ENCODE data around the gene SLC2A13. TPM values are rescaled to one million over a fixed set of nuclear protein-coding genes. Genes with fewer than 3 reads are reported as not detected.
"Not testable (repeated sequence)": the region's sequence is repeated elsewhere in the genome, so short reads cannot be mapped to it uniquely, and the experiment has no call there.

SLC2A13 gene
- total and polyA plus RNA-seq, 4 donors, result 21.1 to 85.5 (median 28.6) TPM

DNA sequence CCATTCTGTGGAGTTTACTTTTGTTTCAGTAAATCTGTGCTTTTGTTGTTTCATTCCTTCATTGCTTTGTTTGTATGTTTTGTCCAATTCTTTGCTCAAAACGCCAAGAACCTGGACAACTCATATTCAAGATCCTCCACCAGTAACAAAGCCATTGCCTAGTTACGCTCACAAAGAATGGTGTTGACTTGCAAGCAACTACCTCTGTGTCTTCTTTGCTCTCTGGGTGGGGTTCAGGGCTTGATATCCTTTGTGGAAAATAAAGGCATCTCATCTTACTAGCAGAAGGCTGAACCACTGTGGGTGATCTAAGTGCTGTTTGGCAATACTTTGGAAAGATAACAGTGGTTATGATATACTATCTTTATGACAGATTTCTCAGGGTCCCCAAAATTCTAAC lies 252.9 kb downstream of the SLC2A13 start:
- no peaks in the 10 kb centered on the region for H3K36me3 ChIP-seq (ENCODE audit: control insufficient read depth, insufficient read depth, low read length)
- WGBS (ENCODE audit: insufficient coverage), result no CpG with 5 or more reads among the region's 2 CpGs
- H3K27me3 ChIP-seq (ENCODE audit: control insufficient read depth, insufficient read depth, low read length), result no peaks in the 10 kb centered on the region
- H3K4me3 ChIP-seq (ENCODE audit: low read depth, low read length), result no peak overlapping the region
- no peaks in the 10 kb centered on the region for H3K4me1 ChIP-seq (ENCODE audit: control insufficient read depth, insufficient read depth, low read length)
- H3K27ac ChIP-seq (ENCODE audit: low read depth, low read length), result no peak overlapping the region
- DNase-seq (ENCODE audit: low read depth in 4 of 6, low spot score in 6 of 6), result no peak
- no peaks in the 10 kb centered on the region for H3K9me3 ChIP-seq (ENCODE audit: control insufficient read depth, insufficient read depth, low read length)

DNA sequence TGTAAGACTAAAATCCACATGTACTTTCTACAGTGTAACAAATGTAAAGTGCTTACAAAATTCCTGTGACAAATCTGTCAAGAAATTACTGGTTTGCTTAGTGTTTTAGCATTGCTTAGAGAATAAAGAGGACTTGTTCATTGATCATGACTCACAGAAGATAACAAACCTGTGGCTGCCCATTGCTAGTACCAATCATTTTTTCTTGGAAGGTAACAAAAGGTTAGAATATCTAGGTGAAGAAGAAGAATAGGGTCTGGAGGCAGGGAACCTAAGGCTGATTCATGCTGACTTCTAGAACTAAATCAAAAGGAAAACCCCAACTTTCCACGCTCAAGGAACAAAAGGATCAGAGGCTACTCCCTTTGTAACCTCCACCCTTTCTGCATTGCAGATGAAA lies 253.5 kb downstream of the SLC2A13 start:
- H3K4me3 ChIP-seq (ENCODE audit: low read depth, low read length), result no peak overlapping the region
- no peaks in the 10 kb centered on the region for H3K4me1 ChIP-seq (ENCODE audit: control insufficient read depth, insufficient read depth, low read length)
- no peaks in the 10 kb centered on the region for H3K36me3 ChIP-seq (ENCODE audit: control insufficient read depth, insufficient read depth, low read length)
- no peak for DNase-seq (ENCODE audit: low read depth in 4 of 6, low spot score in 6 of 6)
- no peaks in the 10 kb centered on the region for H3K27me3 ChIP-seq (ENCODE audit: control insufficient read depth, insufficient read depth, low read length)
- WGBS (ENCODE audit: insufficient coverage), result 80% methylated on average over 1 of the region's 1 CpG
- no peak overlapping the region for H3K27ac ChIP-seq (ENCODE audit: low read depth, low read length)
- no peaks in the 10 kb centered on the region for H3K9me3 ChIP-seq (ENCODE audit: control insufficient read depth, insufficient read depth, low read length)

DNA sequence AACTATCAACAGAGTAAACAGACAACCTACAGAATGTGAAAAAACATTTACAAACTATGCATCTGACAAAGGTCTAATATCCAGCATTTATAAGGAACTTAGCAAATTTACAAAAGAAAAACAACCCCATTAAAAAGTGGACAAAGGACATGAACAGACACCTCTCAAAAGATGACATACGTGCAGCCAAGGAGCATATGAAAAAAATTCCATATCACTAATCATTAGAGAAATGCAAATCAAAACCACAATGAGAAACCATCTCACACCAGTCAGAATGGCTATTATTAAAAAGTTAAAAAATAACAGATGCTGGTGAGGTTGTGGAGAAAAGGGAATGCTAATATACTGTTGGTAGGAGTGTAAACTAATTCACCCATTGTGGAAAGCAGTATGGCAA lies 257.7 kb downstream of the SLC2A13 start:
- H3K36me3 ChIP-seq (ENCODE audit: control insufficient read depth, insufficient read depth, low read length); H3K4me3 ChIP-seq (ENCODE audit: low read depth, low read length); DNase-seq (ENCODE audit: low read depth in 4 of 6, low spot score in 6 of 6); H3K27me3 ChIP-seq (ENCODE audit: control insufficient read depth, insufficient read depth, low read length); H3K4me1 ChIP-seq (ENCODE audit: control insufficient read depth, insufficient read depth, low read length); H3K9me3 ChIP-seq (ENCODE audit: control insufficient read depth, insufficient read depth, low read length); H3K27ac ChIP-seq (ENCODE audit: low read depth, low read length): not testable (repeated sequence)
- WGBS (ENCODE audit: insufficient coverage), result no CpG with 5 or more reads among the region's 1 CpG

DNA sequence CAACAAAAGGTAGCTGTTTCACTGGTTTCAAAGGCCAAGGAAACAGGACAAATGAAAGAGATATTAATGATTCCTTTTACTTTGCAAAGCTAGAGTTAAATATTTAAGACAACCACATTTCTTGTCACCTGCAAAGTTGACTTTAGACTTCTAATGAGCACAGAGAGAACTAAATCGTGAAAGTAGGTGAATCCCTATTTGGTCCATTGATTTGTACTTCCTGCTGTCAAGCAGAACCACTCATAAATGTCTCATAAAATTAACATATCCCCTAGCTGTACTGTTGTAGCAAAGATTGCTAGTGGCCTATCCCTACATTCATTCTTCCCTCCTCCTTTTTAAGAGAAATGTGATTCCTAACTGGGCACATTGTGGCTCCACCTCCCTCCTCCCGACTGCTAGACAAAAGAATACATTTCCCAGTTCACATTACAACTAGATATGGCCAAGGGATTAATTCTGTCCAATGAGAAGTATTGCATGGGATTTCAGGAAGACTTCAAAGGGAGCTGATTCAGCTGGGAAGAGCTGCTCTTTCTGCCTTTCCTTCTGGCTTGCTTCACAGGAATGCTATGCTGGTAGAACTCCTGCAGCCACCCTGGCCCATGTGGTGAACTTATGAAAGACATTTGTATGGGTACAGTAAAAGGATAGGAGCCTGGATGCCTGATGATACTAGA lies 258.8 kb downstream of the SLC2A13 start:
- no peak overlapping the region for H3K4me3 ChIP-seq (ENCODE audit: low read depth, low read length)
- no peaks in the 10 kb centered on the region for H3K27me3 ChIP-seq (ENCODE audit: control insufficient read depth, insufficient read depth, low read length)
- no peaks in the 10 kb centered on the region for H3K4me1 ChIP-seq (ENCODE audit: control insufficient read depth, insufficient read depth, low read length)
- 78% methylated on average over 1 of the region's 2 CpGs for WGBS (ENCODE audit: insufficient coverage)
- H3K36me3 ChIP-seq (ENCODE audit: control insufficient read depth, insufficient read depth, low read length), result no peaks in the 10 kb centered on the region
- no peak overlapping the region for H3K27ac ChIP-seq (ENCODE audit: low read depth, low read length)
- H3K9me3 ChIP-seq (ENCODE audit: control insufficient read depth, insufficient read depth, low read length), result no peaks in the 10 kb centered on the region
- DNase-seq (ENCODE audit: low read depth in 4 of 6, low spot score in 6 of 6), result peak in 1 of 6 donors; percentile 8

GRCh38 chr12:39846304-39846703 lies 259.6 kb downstream of the SLC2A13 start:
- Histone ChIP-seq H3K36me3 (ENCODE audit: control insufficient read depth, insufficient read depth, low read length) (no peaks in the 10 kb centered on the region), H3K27ac (ENCODE audit: low read depth, low read length) (no peak overlapping the region), H3K4me1 (ENCODE audit: control insufficient read depth, insufficient read depth, low read length) (no peaks in the 10 kb centered on the region), H3K4me3 (ENCODE audit: low read depth, low read length) (no peak overlapping the region), H3K9me3 (ENCODE audit: control insufficient read depth, insufficient read depth, low read length) (no peaks in the 10 kb centered on the region), H3K27me3 (ENCODE audit: control insufficient read depth, insufficient read depth, low read length) (no peaks in the 10 kb centered on the region)
- no CpG with 5 or more reads among the region's 2 CpGs for WGBS (ENCODE audit: insufficient coverage)
- DNase-seq (ENCODE audit: low read depth in 4 of 6, low spot score in 6 of 6), result no peak

GRCh38 chr12:39840422-39840821 lies 265.5 kb downstream of the SLC2A13 start:
- no peaks in the 10 kb centered on the region for H3K27me3 ChIP-seq (ENCODE audit: control insufficient read depth, insufficient read depth, low read length)
- no peak for DNase-seq (ENCODE audit: low read depth in 4 of 6, low spot score in 6 of 6)
- H3K9me3 ChIP-seq (ENCODE audit: control insufficient read depth, insufficient read depth, low read length), result no peaks in the 10 kb centered on the region
- 91% methylated on average over 2 of the region's 2 CpGs for WGBS (ENCODE audit: insufficient coverage)
- no peaks in the 10 kb centered on the region for H3K36me3 ChIP-seq (ENCODE audit: control insufficient read depth, insufficient read depth, low read length)
- no peak overlapping the region for H3K4me3 ChIP-seq (ENCODE audit: low read depth, low read length)
- no peak overlapping the region for H3K27ac ChIP-seq (ENCODE audit: low read depth, low read length)
- H3K4me1 ChIP-seq (ENCODE audit: control insufficient read depth, insufficient read depth, low read length), result no peaks in the 10 kb centered on the region

DNA sequence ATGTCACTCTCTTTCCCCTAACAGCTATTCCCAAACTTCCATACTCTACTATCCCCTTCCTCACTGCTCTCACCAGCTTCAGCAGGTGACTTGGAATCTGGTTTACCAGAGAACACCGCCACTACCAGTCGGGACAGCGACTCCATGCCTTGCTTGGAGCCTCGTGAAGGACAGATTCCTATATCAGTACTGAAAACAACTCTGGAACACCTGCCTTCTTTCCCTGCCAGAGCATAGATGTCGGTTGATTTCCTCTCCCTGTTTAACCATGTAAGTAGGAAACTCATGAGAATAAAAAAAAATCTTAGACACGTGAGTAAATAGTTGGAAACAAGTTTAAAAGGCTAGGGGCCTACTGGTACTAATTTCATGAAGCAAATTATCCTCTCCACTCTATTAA lies 266.8 kb downstream of the SLC2A13 start:
- no peaks in the 10 kb centered on the region for H3K36me3 ChIP-seq (ENCODE audit: control insufficient read depth, insufficient read depth, low read length)
- no peaks in the 10 kb centered on the region for H3K9me3 ChIP-seq (ENCODE audit: control insufficient read depth, insufficient read depth, low read length)
- 93% methylated on average over 3 of the region's 6 CpGs for WGBS (ENCODE audit: insufficient coverage)
- no peaks in the 10 kb centered on the region for H3K4me1 ChIP-seq (ENCODE audit: control insufficient read depth, insufficient read depth, low read length)
- no peaks in the 10 kb centered on the region for H3K27me3 ChIP-seq (ENCODE audit: control insufficient read depth, insufficient read depth, low read length)
- no peak for DNase-seq (ENCODE audit: low read depth in 4 of 6, low spot score in 6 of 6)
- H3K27ac ChIP-seq (ENCODE audit: low read depth, low read length), result no peak overlapping the region
- H3K4me3 ChIP-seq (ENCODE audit: low read depth, low read length), result no peak overlapping the region

DNA sequence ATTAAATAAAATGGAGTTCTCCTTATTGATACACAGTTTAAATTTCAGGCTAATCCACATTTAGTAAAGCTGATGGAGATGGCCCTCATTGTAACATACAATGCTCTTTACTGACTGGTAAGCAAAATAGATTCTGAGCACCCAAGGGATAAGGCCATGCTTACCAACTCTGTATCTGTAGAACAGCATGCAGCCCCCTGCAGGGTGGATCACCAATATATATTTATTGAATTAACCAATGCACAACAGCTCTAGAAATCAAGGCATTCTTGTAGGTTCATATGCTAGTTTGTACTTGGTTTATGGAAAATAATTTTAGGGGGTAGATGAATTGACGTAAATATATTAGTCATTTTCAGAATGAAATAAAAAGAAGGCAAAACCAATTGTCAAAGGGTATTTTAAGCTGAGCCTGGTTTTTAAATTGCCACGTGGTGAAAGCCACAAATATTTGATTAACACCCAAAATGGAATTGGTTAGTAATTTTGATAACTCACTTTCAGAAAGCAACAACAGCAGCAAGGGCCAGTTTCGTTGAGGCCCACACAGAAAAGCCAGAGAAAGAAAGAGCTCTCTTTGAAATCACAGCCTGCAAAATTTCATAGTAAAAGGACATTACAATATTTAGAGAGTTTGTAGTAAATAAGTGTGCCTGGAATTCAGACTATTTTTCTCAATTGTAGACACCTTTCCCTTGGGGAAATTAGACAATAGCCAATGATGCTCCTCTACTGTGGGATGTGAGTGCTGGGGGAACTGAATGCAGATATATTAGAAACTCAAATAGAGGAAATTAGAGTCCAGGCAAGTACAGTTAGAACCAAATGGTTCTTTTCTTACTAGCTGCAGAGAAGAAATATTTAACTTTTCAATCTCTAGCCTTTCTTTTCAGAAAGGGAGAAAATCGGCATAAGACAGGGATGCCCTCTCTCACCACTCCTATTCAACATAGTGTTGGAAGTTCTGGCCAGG lies 270.1 kb downstream of the SLC2A13 start:
- H3K4me1 ChIP-seq (ENCODE audit: control insufficient read depth, insufficient read depth, low read length), result no peaks in the 10 kb centered on the region
- WGBS (ENCODE audit: insufficient coverage), result no CpG with 5 or more reads among the region's 4 CpGs
- no peaks in the 10 kb centered on the region for H3K36me3 ChIP-seq (ENCODE audit: control insufficient read depth, insufficient read depth, low read length)
- H3K9me3 ChIP-seq (ENCODE audit: control insufficient read depth, insufficient read depth, low read length), result no peaks in the 10 kb centered on the region
- H3K27me3 ChIP-seq (ENCODE audit: control insufficient read depth, insufficient read depth, low read length), result no peaks in the 10 kb centered on the region
- no peak overlapping the region for H3K4me3 ChIP-seq (ENCODE audit: low read depth, low read length)
- H3K27ac ChIP-seq (ENCODE audit: low read depth, low read length), result no peak overlapping the region
- DNase-seq (ENCODE audit: low read depth in 4 of 6, low spot score in 6 of 6), result no peak

DNA sequence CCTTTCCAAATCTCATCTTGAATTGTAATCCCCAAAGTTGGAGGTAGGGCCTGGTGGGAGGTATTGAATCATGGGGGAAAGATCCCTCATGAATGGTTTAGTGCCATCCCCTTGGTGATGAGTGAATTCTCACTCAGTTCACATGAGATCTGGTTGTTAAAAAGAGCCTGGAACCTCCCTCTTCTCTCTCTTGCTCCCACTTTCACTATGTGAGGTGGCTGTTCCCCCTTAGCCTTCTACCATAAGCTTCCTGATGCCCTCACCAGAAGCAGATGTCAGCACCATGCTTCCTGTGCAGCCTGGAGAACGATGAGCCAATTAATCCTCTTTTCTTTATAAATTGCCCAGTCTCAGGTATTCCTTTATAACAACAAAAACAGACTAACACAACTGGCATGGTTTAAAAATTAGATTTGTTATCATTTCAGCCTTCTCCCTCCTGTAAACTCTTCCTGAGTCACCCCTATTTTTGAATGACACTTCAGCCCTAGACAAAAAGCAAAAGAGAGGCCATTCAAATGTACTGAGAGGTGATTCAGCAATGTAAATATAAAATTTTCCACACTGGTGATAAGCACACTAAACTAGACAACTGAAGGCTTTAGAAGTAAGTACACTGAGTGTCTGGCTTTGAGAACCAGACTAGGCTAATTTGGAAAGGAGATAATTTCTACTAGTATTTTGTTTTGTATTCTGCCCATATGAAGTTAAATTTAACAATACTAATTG lies 274.1 kb downstream of the SLC2A13 start:
- DNase-seq (ENCODE audit: low read depth in 4 of 6, low spot score in 6 of 6), result no peak
- no peaks in the 10 kb centered on the region for H3K9me3 ChIP-seq (ENCODE audit: control insufficient read depth, insufficient read depth, low read length)
- no peaks in the 10 kb centered on the region for H3K36me3 ChIP-seq (ENCODE audit: control insufficient read depth, insufficient read depth, low read length)
- H3K27me3 ChIP-seq (ENCODE audit: control insufficient read depth, insufficient read depth, low read length), result no peaks in the 10 kb centered on the region
- H3K4me1 ChIP-seq (ENCODE audit: control insufficient read depth, insufficient read depth, low read length), result no peaks in the 10 kb centered on the region
- H3K4me3 ChIP-seq (ENCODE audit: low read depth, low read length), result no peak overlapping the region
- H3K27ac ChIP-seq (ENCODE audit: low read depth, low read length), result no peak overlapping the region
- no CpG with 5 or more reads among the region's 1 CpG for WGBS (ENCODE audit: insufficient coverage)
